GM23248 (cell line): Measurements from ENCODE around the gene PPM1L. TPM values are rescaled to one million over a fixed set of nuclear protein-coding genes. Genes with fewer than 3 reads are reported as not detected.
A peak's percentile ranks its signal among the peaks of the same experiment; 100 is the strongest.

Source experiments
- DNase-seq: peaks from one replicate; pipeline ENCODE4 v3.0.0-alpha.2; 2015
- H2AFZ ChIP-seq: fragments of 200-600 bp; sonication (generic); 2 replicates; pipeline ENCODE4 v1.6.1; 2016; ENCODE audit warnings: antibody characterized with exemption
- H3F3A ChIP-seq: fragments of 200-600 bp; sonication (generic); 2 replicates; pipeline ENCODE4 v1.6.1; 2016; ENCODE audit warnings: mild to moderate bottlenecking, antibody characterized with exemption, mixed run types; ENCODE audit not compliant: insufficient read depth
- H3K27ac ChIP-seq: fragments of 200-600 bp; sonication (generic); 2 replicates; pipeline ENCODE4 v1.5.1; 2016; ENCODE audit warnings: mild to moderate bottlenecking
- H3K27me3 ChIP-seq: fragments of 200-600 bp; sonication (generic); replicated peaks from 2 replicates; pipeline ENCODE4 v1.6.1; 2016; ENCODE audit warnings: mild to moderate bottlenecking; ENCODE audit not compliant: insufficient read depth
- H3K36me3 ChIP-seq: fragments of 200-600 bp; sonication (generic); 2 replicates; pipeline ENCODE4 v1.6.1; 2016; ENCODE audit warnings: low read depth, mild to moderate bottlenecking
- H3K4me1 ChIP-seq: fragments of 200-600 bp; sonication (generic); 2 replicates; pipeline ENCODE4 v1.6.1; 2016; ENCODE audit warnings: mild to moderate bottlenecking; ENCODE audit not compliant: insufficient read depth
- H3K4me2 ChIP-seq: fragments of 200-600 bp; sonication (generic); one replicate; pipeline ENCODE4 v1.6.1; 2016; ENCODE audit warnings: mild to moderate bottlenecking; ENCODE audit not compliant: unreplicated experiment
- H3K4me3 ChIP-seq: fragments of 200-600 bp; sonication (generic); 2 replicates; pipeline ENCODE4 v1.5.1; 2016; ENCODE audit warnings: mild to moderate bottlenecking
- H3K79me2 ChIP-seq: fragments of 200-600 bp; sonication (generic); 2 replicates; pipeline ENCODE4 v1.6.1; 2016; ENCODE audit warnings: mild to moderate bottlenecking; ENCODE audit not compliant: insufficient read depth
- H3K9ac ChIP-seq: fragments of 200-600 bp; sonication (generic); 2 replicates; pipeline ENCODE4 v1.6.1; 2016; ENCODE audit warnings: mild to moderate bottlenecking
- H3K9me2 ChIP-seq: fragments of 200-600 bp; sonication (generic); 2 replicates; pipeline ENCODE4 v1.6.1; 2016; ENCODE audit warnings: mixed run types, mild to moderate bottlenecking, moderate library complexity; ENCODE audit not compliant: insufficient read depth
- H3K9me3 ChIP-seq: fragments of 200-600 bp; sonication (generic); one replicate; pipeline ENCODE4 v1.6.1; 2017; ENCODE audit warnings: low read depth
- H4K20me1 ChIP-seq: fragments of 200-600 bp; sonication (generic); 2 replicates; pipeline ENCODE4 v1.6.0; 2016; ENCODE audit not compliant: insufficient read depth
- EZH2 ChIP-seq: fragments of 200-600 bp; sonication (generic); IDR thresholded peaks from 2 replicates; pipeline ENCODE4 v1.6.1; 2018; ENCODE audit warnings: antibody characterized with exemption, mild to moderate bottlenecking; ENCODE audit not compliant: insufficient read depth, poor library complexity, severe bottlenecking
- EZH2phosphoT487 ChIP-seq: fragments of 200-600 bp; sonication (generic); IDR thresholded peaks from 2 replicates; pipeline ENCODE4 v1.6.1; 2018; ENCODE audit warnings: antibody characterized with exemption, moderate library complexity, mild to moderate bottlenecking, low read depth; ENCODE audit not compliant: insufficient read depth
- WGBS, 2 experiments: methylation state at CpG; one replicate each; pipeline ENCODE4 v1.1.6; 2015 to 2017; ENCODE audit warnings: low lambda C conversion rate in 2 of 2, low coverage in 1 of 2; ENCODE audit errors: missing lambda C conversion rate in 2 of 2; 5-methylcytosine and 5-hydroxymethylcytosine counted together
- in situ Hi-C: fragments of 300-500 bp; cut with MboI; formaldehyde crosslinking; loops from 2 replicates; pipeline ENCODE4 v1.15.0; 2020
- polyA plus RNA-seq: library from polyadenylated mRNA; unstranded; fragments of >200 nt; fragmentation: Nextera tagmentation; extraction: Ambion mirVana; gene quantifications from 2 replicates; pipeline ENCODE4 v1.2.1, GENCODE V29; 2016
- total RNA-seq: library from RNA; depleted of rRNA; stranded (reverse); fragments of >200 nt; shearing (Covaris generic); gene quantifications from 2 replicates; pipeline ENCODE4 v1.2.3, GENCODE V29; 2014

Gene PPM1L
- total and polyA plus RNA-seq, 2 experiments from 2014 or later = under 0.01 to 0.26 TPM

DNA sequence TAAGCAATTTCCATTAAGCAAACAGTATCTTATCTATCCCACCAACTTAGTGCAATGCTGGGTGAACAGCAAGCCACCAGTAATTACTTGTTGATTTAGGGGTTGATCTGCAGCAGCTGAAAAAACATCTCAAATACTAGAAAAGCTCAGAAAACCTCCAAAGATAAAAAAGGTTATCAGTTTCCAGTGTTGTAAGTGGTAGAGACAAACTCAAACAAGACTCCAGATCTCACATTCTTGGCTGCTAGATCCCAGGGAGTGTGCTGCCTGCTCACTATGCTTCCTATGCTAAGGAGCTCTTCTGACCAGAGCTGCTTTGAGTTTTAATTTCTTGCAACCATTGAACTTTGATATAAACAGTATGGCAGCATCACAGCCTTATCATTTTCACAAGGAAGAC, 337.9 kb downstream of the PPM1L start:
- H3K4me1 ChIP-seq = no peaks in the 10 kb centered on the region
- no peaks in the 10 kb centered on the region for H3K27me3 ChIP-seq
- no peaks in the 10 kb centered on the region for H3K9me3 ChIP-seq
- no peaks in the 10 kb centered on the region for H4K20me1 ChIP-seq
- DNase-seq = no peak
- no peak overlapping the region for H3K9ac ChIP-seq
- H3F3A ChIP-seq = no peaks in the 10 kb centered on the region
- H3K9me2 ChIP-seq = no peaks in the 10 kb centered on the region
- no peak for TF ChIP-seq EZH2phosphoT487
- no peak for TF ChIP-seq EZH2
- H3K4me2 ChIP-seq = no peak overlapping the region
- H2AFZ ChIP-seq = no peak overlapping the region
- in situ Hi-C loops = no loop called here
- no peak overlapping the region for H3K4me3 ChIP-seq
- no peak overlapping the region for H3K27ac ChIP-seq
- H3K79me2 ChIP-seq = no peaks in the 10 kb centered on the region
- H3K36me3 ChIP-seq = no peaks in the 10 kb centered on the region

- 88 to 91% methylated on average over 7 of the region's 7 CpGs for WGBS, 2 experiments
- in situ Hi-C loops = no loop called here
- Histone ChIP-seq H3K4me1 (no peaks in the 10 kb centered on the region), H3K9me3 (no peaks in the 10 kb centered on the region), H2AFZ (no peak overlapping the region), H4K20me1 (no peaks in the 10 kb centered on the region), H3K27me3 (no peaks in the 10 kb centered on the region), H3K4me2 (no peak overlapping the region), H3K79me2 (no peaks in the 10 kb centered on the region), H3K9ac (no peak overlapping the region), H3K4me3 (no peak overlapping the region), H3K27ac (no peak overlapping the region), H3K36me3 (no peaks in the 10 kb centered on the region), H3K9me2 (no peaks in the 10 kb centered on the region), H3F3A (no peaks in the 10 kb centered on the region)
- TF ChIP-seq EZH2 (no peak), EZH2phosphoT487 (no peak)
- DNase-seq = no peak
Observed at GRCh38 chr3:161096771-161097367, 340.8 kb downstream of the PPM1L start.

DNA sequence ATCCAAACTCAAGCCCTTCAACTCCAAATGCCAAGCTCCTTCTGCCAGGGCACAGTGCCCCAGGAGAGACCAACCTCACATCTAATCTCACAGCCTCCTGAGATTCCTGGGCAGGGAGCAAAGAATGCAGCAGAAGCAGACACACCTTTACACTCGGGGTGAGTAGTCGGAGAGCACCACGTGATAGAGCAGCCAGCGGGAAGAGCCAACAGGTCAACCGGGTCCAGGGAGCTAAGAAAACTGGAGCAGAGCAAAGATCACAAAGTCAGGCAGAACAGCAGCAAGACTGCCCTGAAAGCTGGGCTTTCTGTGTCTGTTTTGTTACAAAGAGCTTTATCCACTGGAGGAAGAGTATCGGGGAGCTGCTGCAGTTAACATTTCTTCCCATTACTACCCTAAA, 345.0 kb downstream of the PPM1L start:
- Histone ChIP-seq H3K4me2 (no peak overlapping the region), H3K27ac (no peak overlapping the region)

GRCh38 chr3:161101609-161102008, 345.6 kb downstream of the PPM1L start:
- in situ Hi-C loops = no loop called here
- DNase-seq = no peak
- Histone ChIP-seq H3K36me3 (no peaks in the 10 kb centered on the region), H3K9me2 (no peaks in the 10 kb centered on the region), H3K4me1 (0 out of 2 replicates have a peak, but pooled peaks cover 4% of the 10 kb centered on the region), H3K79me2 (no peaks in the 10 kb centered on the region), H4K20me1 (no peaks in the 10 kb centered on the region), H3K4me3 (no peak overlapping the region), H3K9ac (no peak overlapping the region), H3K27ac (no peak overlapping the region), H3K4me2 (no peak overlapping the region), H3K27me3 (no peaks in the 10 kb centered on the region), H3K9me3 (no peaks in the 10 kb centered on the region), H3F3A (no peaks in the 10 kb centered on the region), H2AFZ (no peak overlapping the region)
- TF ChIP-seq EZH2phosphoT487 (no peak), EZH2 (no peak)
- WGBS, 2 experiments = 85 to 97% methylated on average over 3 of the region's 3 CpGs

More for the DNA sequence above, 345.0 kb downstream of the PPM1L start:
- DNase-seq = no peak
- H3K4me1 ChIP-seq = 0 out of 2 replicates have a peak, but pooled peaks cover 4% of the 10 kb centered on the region
- no peaks in the 10 kb centered on the region for H3K27me3 ChIP-seq
- H2AFZ ChIP-seq = no peak overlapping the region
- 95 to 96% methylated on average over 6 of the region's 6 CpGs for WGBS, 2 experiments
- no peaks in the 10 kb centered on the region for H3K36me3 ChIP-seq
- H3F3A ChIP-seq = no peaks in the 10 kb centered on the region
- H3K9ac ChIP-seq = no peak overlapping the region
- no peaks in the 10 kb centered on the region for H3K9me3 ChIP-seq
- H3K4me3 ChIP-seq = no peak overlapping the region
- no peak for TF ChIP-seq EZH2phosphoT487
- no peak for TF ChIP-seq EZH2
- H3K9me2 ChIP-seq = no peaks in the 10 kb centered on the region
- H4K20me1 ChIP-seq = no peaks in the 10 kb centered on the region
- in situ Hi-C loops = no loop called here
- no peaks in the 10 kb centered on the region for H3K79me2 ChIP-seq

GRCh38 chr3:161103776-161104385, 347.9 kb downstream of the PPM1L start:
- no peaks in the 10 kb centered on the region for H3K79me2 ChIP-seq
- peak overlapping the region; percentile 77 for H3K4me3 ChIP-seq
- in situ Hi-C loops = no loop called here
- H3K4me2 ChIP-seq = peak overlapping the region; percentile 83
- H4K20me1 ChIP-seq = no peaks in the 10 kb centered on the region
- DNase-seq = no peak
- H3K9ac ChIP-seq = peak overlapping the region; percentile 70; the same call in 1 of the 2 replicates
- no peaks in the 10 kb centered on the region for H3K27me3 ChIP-seq
- 88 to 90% methylated on average over 22 of the region's 22 CpGs for WGBS, 2 experiments
- peak overlapping the region; percentile 96 for H2AFZ ChIP-seq
- 0 out of 2 replicates have a peak, but pooled peaks cover 4% of the 10 kb centered on the region for H3K4me1 ChIP-seq
- TF ChIP-seq EZH2phosphoT487 = no peak
- no peak for TF ChIP-seq EZH2
- H3F3A ChIP-seq = no peaks in the 10 kb centered on the region
- no peak overlapping the region for H3K27ac ChIP-seq
- no peaks in the 10 kb centered on the region for H3K36me3 ChIP-seq
- H3K9me3 ChIP-seq = no peaks in the 10 kb centered on the region
- H3K9me2 ChIP-seq = no peaks in the 10 kb centered on the region
